HG03571 (cell line): Measurements from ENCODE around the gene PRRC2B.
"Not testable (repeated sequence)": the region's sequence is repeated elsewhere in the genome, so short reads cannot be mapped to it uniquely, and the experiment has no call there.

Experiments
- ATAC-seq: cut with Tn5 transposase; IDR thresholded peaks from one replicate; pipeline ENCODE4 v1.9.1; 2021; ENCODE audit not compliant: unreplicated experiment

Gene PRRC2B

DNA sequence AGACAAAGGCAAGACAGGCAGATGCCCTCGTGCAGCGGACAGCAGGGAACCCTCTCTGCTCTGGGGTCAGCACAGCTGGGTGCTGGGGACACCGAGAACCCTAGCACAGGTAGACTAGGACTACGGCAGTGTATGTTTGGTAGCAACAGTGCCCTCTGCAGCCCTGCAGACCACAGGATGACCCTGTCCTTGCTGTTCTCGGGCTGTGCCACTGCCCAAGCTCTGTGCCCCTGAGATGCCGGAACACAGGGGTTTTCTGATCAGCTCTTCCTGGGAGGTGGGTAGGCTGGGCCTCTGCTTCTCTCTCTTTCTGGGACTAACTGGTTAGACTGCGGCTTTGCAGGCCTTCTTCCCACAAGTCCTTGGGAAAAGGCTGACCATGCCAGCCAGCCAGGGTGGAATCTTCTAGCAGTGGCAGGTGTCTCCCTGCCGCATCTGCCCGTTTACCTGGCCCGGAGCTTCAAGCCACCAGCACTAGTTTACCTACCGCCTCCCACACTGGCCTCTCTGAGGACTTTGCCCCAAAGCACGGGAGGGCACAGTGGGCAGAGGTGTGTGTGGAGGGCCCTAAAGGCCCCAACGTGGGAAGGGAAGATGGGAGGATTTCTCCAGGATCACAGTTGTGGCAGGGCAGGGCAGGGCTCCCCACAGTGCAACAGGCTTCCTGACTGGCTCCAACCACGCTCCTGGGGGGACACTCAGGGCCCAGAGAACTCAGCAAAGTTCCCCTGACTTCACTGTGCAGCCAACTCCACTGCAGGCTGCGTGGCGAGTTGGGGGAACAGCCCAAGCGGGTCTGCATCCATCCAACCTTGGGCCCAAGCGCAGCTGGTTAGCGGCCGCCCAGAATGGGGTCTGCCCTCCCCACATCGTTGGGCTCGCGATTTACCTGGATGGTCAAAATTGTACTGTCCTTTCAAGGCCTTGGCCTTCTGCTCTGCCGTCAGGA lies 136.0 kb downstream of the PRRC2B start:
- ATAC-seq = no peak

DNA sequence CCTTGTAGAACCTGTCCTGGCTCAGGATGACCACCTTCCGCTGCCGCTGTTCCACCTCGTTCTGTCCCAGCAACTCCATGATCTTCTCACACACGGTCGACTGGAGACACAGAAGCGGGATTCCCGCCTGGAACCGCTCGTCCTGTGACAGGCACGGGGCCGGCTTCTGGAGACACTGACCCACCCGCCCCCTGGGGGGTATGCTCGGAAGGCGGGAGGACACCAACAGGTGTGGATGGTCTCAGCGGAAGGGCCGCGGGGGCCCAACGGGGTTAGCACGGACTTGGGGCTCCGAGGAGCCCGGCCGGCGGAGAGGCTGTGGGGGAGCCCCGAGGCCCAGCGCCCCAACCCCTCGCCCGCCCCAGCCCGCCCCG lies 136.6 kb downstream of the PRRC2B start:
- ATAC-seq = peak; percentile 21

GRCh38 chr9:131530920-131531832 lies 137.3 kb downstream of the PRRC2B start, which contains the start of gene UCK1:
UCK1 (minus strand) TSS chr9:131531263; CDS start chr9:131531174, 89 bp downstream.
- peak; percentile 65 for ATAC-seq

DNA sequence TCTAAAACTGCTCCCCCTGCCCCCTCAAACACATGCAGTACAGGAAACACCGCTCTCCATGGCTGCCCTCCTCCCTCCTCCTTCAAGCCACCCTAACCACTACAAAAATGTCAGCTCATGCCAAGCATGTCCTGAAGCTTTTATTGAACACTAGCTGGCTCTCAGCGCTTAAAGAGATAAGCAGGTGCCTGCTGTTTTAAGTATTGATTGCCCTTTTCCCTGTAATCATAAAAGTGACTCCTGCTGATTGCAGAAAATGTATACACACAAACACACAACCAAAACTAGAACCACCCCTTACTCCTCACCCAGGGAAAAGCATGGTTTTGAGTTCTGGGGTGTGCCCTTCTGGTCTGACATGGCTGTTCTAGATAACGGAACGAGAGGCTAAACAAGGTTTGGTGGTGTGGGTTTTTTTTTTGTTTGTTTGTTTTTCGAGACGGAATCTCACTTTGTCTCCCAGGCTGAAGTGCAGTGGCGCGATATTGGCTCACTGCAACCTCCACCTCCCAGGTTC lies 140.9 kb downstream of the PRRC2B start:
- ATAC-seq = no peak

- no peak for ATAC-seq
Observed at GRCh38 chr9:131537946-131538345, 144.1 kb downstream of the PRRC2B start.

DNA sequence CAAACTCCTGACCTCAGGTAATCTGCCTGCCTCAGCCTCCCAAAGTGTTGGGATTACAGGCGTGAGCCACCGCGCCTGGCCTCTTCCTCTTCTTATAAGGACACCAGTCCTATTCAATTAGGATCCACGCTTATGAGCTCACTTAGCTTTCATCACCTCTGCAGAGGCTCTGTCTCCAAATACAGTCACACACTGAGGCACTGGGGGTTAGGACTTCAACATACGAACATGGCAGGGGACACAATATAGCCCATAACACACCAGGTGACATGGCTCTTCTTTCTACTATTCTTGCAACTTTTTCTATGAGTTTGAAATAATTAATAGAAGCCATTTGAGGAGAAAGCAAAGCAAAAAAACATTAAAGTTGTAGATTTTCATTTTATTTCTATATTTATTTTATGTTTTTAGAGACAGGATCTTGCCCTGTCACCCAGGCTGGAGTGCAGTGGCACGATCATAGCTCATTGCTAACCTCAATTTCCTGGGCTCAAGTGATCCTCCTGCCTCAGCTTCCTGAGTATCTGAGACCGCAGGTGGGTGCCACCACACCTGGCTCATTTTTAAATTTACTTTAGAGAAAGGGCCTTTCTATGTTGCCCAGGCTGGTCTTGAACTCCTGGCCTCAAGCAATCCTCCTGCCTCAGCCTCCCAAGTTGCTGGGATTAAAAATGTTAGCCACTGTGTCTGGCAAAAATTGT lies 145.5 kb downstream of the PRRC2B start:
- no peak for ATAC-seq

DNA sequence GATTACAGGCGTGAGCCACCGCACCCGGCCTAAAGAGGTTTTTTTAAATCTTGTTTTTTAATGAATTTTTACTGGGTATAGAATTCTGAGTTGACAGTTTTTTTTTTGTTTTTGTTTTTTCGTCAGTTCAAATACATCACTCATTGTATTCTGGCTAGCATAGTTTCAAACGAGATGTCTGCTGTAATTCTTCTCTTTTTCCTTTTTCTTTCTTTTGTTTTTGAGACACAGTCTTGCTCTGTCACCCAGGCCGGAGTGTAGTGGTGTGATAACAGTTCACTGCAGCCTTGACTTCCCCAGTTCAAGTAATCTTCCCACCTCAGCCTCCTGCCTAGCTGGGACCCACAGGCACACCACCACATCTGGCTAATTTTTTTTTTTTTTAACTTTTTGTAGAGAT lies 149.3 kb downstream of the PRRC2B start:
- ATAC-seq = no peak

GRCh38 chr9:131545003-131545785 lies 151.3 kb downstream of the PRRC2B start, which contains the start of gene PRRT1B:
PRRT1B (plus strand) TSS chr9:131545523; CDS start chr9:131545616, 93 bp downstream.
- ATAC-seq = no peak

- no peak for ATAC-seq
Observed at GRCh38 chr9:131545786-131546335, 152.0 kb downstream of the PRRC2B start.

- ATAC-seq = no peak
Observed at GRCh38 chr9:131546336-131547084, 152.6 kb downstream of the PRRC2B start.

GRCh38 chr9:131549186-131549585 lies 155.3 kb downstream of the PRRC2B start:
- not testable (repeated sequence) for ATAC-seq
